ENCODE measurements around the gene DIP2C. TPM values are rescaled to one million over a fixed set of nuclear protein-coding genes. Genes with fewer than 3 reads are reported as not detected.
"Not testable (repeated sequence)": the region's sequence is repeated elsewhere in the genome, so short reads cannot be mapped to it uniquely, and the experiment has no call there.

Gene DIP2C
- total RNA-seq, 1 experiment from 2014 or later = 5.0 TPM

- no peaks in the 10 kb centered on the region for H3K36me3 ChIP-seq
- H3K27ac ChIP-seq = no peak overlapping the region
- DNase-seq = no peak
- H3K9me3 ChIP-seq (replicated peaks) = no peaks in the 10 kb centered on the region
- H3K27me3 ChIP-seq = no peaks in the 10 kb centered on the region
- H3K4me1 ChIP-seq = peaks cover 10% of the 10 kb centered on the region
- no peak overlapping the region for H3K4me3 ChIP-seq
Observed at GRCh38 chr10:378230-378929, 311.1 kb downstream of the DIP2C start.

DNA sequence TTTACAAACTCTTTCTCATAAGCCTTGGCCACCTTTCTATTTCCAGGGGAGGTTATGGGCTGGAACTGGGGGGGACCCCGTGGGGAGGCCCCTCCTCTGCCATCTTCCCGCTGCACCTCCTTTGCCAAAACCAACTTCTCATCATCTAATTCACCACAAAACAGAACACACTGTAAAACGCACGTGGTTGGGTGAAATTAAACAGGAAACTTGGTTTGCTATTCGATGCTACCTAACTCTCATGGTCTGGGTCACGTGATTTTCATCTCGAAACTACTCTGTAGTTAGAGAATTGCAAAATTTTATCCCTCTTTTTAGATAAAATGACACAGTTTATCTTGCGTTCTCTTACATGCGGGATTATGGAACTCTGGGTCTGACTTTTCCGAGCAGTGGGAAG, 312.2 kb downstream of the DIP2C start:
- no peaks in the 10 kb centered on the region for H3K36me3 ChIP-seq
- H3K27me3 ChIP-seq = no peaks in the 10 kb centered on the region
- no peak overlapping the region for H3K27ac ChIP-seq
- H3K9me3 ChIP-seq (replicated peaks) = no peaks in the 10 kb centered on the region
- peaks cover 19% of the 10 kb centered on the region for H3K4me1 ChIP-seq
- no peak for DNase-seq
- H3K4me3 ChIP-seq = no peak overlapping the region

DNA sequence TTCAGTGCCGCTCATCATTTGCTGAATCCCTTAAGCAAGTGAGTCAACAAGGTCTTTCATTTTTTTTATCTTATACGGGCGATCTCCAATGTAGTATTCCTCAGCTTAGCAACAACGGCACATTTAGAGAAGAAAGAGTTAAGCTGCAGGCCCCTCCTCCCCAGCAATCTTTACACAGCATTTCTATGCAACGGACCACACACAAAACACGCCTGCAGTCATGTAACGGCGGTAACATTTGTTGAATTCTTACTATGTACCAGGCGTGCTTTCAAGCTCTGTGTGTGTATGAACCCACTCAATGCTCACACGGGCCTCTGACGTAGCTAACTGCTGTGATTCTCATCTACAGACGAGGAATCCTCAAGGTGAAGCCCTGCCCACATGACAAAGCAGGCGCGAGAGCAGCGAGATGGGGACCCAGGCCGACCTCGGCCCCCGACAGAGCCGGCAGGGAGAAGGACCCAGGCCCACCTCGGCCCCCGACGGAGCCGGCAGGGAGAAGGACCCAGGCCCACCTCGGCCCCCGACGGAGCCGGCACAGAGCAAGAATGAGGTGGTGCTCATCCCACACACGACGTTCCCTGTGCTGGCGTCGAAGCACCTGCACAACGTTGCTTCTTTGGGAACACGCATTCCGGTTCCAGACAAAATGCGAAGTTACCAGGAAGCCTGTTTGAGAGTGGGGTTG, 313.5 kb downstream of the DIP2C start:
- DNase-seq = no peak
- Histone ChIP-seq H3K36me3 (no peaks in the 10 kb centered on the region), H3K27ac (no peak overlapping the region)

DNA sequence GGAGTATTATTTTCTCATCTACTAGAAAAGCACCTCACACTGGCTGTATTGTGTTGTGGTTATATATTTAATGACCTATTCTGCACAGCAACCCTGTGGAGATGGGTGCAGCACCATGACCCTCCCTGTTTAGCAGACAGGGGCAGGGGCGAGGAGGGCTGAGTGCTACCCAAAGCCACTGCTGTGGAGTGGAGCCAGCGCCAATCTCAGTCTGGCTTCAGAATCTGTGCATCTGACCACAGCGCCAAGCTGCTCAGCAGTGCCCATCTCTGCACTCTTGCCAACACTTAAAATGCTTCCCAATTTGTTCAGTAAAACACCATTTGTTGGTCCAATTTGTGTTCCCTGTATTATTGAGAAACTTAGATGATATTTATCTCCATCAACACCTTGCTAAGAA, 315.1 kb downstream of the DIP2C start:
- H3K27ac ChIP-seq = peak overlapping the region; percentile 82
- no peaks in the 10 kb centered on the region for H3K9me3 ChIP-seq (replicated peaks)
- H3K36me3 ChIP-seq = no peaks in the 10 kb centered on the region
- no peak overlapping the region for H3K4me3 ChIP-seq
- no peak for DNase-seq
- H3K27me3 ChIP-seq = no peaks in the 10 kb centered on the region
- peaks cover 19% of the 10 kb centered on the region for H3K4me1 ChIP-seq

More for the DNA sequence above, 313.5 kb downstream of the DIP2C start:
- Histone ChIP-seq H3K4me1 (peaks cover 19% of the 10 kb centered on the region), H3K9me3 (replicated peaks) (no peaks in the 10 kb centered on the region), H3K4me3 (no peak overlapping the region), H3K27me3 (no peaks in the 10 kb centered on the region)

DNA sequence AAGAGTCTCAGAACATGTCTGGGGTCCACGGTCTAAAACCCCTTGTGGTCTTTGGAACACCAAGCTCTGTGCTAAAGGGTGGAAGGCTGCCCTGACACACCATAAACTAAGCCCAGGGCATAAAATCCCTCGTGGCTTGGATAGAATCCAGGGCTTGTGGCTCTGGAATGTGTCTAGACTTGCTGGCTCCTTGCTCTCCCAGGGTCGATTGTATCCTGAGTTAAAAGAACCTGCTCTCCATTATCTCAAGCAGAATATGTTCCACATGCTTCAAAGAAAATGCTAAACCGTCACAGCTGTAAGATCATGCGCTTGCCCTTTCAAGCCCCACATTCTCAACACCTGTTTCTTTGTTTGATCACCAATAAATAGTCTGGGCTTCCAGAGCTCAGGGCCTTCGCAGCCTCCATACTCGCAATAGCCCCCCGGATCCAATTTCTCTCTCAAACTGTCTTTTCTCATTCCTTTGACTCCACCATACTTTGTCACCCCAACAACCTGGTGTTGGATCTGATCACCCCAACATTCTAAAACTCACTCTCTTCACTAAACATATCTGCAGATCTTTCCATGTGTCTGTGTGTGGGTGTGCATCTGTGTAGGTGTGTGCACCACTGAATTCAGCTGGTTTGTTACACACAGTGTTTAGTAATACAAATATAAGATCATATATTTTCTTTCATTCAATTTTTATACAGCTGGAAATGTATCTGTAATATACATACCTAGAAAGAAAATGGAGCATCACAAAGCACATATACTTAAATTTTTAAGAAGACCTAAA, 315.8 kb downstream of the DIP2C start:
- DNase-seq = peak; percentile 81 to 83
- Histone ChIP-seq H3K4me3 (no peak overlapping the region), H3K9me3 (replicated peaks) (no peaks in the 10 kb centered on the region), H3K36me3 (no peaks in the 10 kb centered on the region), H3K4me1 (peaks cover 19% of the 10 kb centered on the region), H3K27me3 (no peaks in the 10 kb centered on the region), H3K27ac (peak overlapping the region; percentile 82)

GRCh38 chr10:373015-373414, 316.5 kb downstream of the DIP2C start:
- Histone ChIP-seq H3K27me3 (no peaks in the 10 kb centered on the region), H3K4me3 (no peak overlapping the region), H3K27ac (peak overlapping the region; percentile 82), H3K36me3 (no peaks in the 10 kb centered on the region), H3K9me3 (replicated peaks) (no peaks in the 10 kb centered on the region), H3K4me1 (peaks cover 19% of the 10 kb centered on the region)
- no peak for DNase-seq

DNA sequence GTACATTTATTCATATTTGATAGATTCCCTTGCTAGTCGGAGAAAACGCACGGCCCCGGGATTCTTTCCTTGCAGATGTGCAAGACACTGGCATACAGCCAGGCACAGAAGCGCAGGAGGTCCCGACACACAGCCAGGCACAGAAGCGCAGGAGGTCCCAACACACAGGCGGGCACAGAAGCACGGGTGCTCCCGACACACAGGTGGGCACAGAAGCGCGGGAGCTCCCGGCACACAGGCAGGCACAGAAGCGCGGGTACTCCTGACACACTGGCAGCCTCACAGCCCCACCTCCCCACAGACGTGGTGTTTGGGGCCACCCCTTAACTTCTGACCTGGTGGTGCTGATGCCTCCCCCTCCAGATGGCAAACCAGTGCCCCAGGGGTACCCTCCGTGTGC, 316.9 kb downstream of the DIP2C start:
- H3K9me3 ChIP-seq (replicated peaks) = no peaks in the 10 kb centered on the region
- H3K27ac ChIP-seq = peak overlapping the region; percentile 82
- H3K4me3 ChIP-seq = no peak overlapping the region
- H3K4me1 ChIP-seq = peaks cover 19% of the 10 kb centered on the region
- no peaks in the 10 kb centered on the region for H3K36me3 ChIP-seq
- DNase-seq = no peak
- H3K27me3 ChIP-seq = no peaks in the 10 kb centered on the region

- Histone ChIP-seq H3K4me1 (peaks cover 19% of the 10 kb centered on the region), H3K27me3 (no peaks in the 10 kb centered on the region), H3K36me3 (no peaks in the 10 kb centered on the region), H3K4me3 (no peak overlapping the region), H3K27ac (no peak overlapping the region), H3K9me3 (replicated peaks) (no peaks in the 10 kb centered on the region)
- DNase-seq = no peak
Observed at GRCh38 chr10:371515-371914, 318.0 kb downstream of the DIP2C start.

GRCh38 chr10:370449-370825, 319.0 kb downstream of the DIP2C start:
- H3K4me1 ChIP-seq = peaks cover 19% of the 10 kb centered on the region
- no peaks in the 10 kb centered on the region for H3K27me3 ChIP-seq
- no peaks in the 10 kb centered on the region for H3K9me3 ChIP-seq (replicated peaks)
- no peaks in the 10 kb centered on the region for H3K36me3 ChIP-seq
- no peak for DNase-seq
- no peak overlapping the region for H3K27ac ChIP-seq
- no peak overlapping the region for H3K4me3 ChIP-seq

- Histone ChIP-seq H3K36me3 (no peaks in the 10 kb centered on the region), H3K9me3 (replicated peaks) (no peaks in the 10 kb centered on the region), H3K4me3 (no peak overlapping the region), H3K4me1 (peaks cover 19% of the 10 kb centered on the region), H3K27ac (no peak overlapping the region), H3K27me3 (no peaks in the 10 kb centered on the region)
- no peak for DNase-seq
Observed at GRCh38 chr10:369684-370448, 319.6 kb downstream of the DIP2C start.

GRCh38 chr10:369221-369683, 320.2 kb downstream of the DIP2C start:
- H3K4me1 ChIP-seq = peaks cover 15% of the 10 kb centered on the region

GRCh38 chr10:368579-369220, 320.8 kb downstream of the DIP2C start:
- H3K27ac ChIP-seq = no peak overlapping the region
- H3K36me3 ChIP-seq = no peaks in the 10 kb centered on the region
- DNase-seq = no peak
- H3K4me1 ChIP-seq = peaks cover 9% of the 10 kb centered on the region
- H3K9me3 ChIP-seq (replicated peaks) = no peaks in the 10 kb centered on the region
- no peak overlapping the region for H3K4me3 ChIP-seq
- H3K27me3 ChIP-seq = no peaks in the 10 kb centered on the region

More at GRCh38 chr10:369221-369683, 320.2 kb downstream of the DIP2C start:
- H3K36me3 ChIP-seq = no peaks in the 10 kb centered on the region
- no peak overlapping the region for H3K27ac ChIP-seq
- no peaks in the 10 kb centered on the region for H3K27me3 ChIP-seq
- H3K4me3 ChIP-seq = no peak overlapping the region
- DNase-seq = no peak
- no peaks in the 10 kb centered on the region for H3K9me3 ChIP-seq (replicated peaks)

GRCh38 chr10:368107-368506, 321.4 kb downstream of the DIP2C start:
- not testable (repeated sequence) for H3K27me3 ChIP-seq; H3K4me1 ChIP-seq; DNase-seq; H3K36me3 ChIP-seq; H3K27ac ChIP-seq; H3K4me3 ChIP-seq; H3K9me3 ChIP-seq (replicated peaks)

DNA sequence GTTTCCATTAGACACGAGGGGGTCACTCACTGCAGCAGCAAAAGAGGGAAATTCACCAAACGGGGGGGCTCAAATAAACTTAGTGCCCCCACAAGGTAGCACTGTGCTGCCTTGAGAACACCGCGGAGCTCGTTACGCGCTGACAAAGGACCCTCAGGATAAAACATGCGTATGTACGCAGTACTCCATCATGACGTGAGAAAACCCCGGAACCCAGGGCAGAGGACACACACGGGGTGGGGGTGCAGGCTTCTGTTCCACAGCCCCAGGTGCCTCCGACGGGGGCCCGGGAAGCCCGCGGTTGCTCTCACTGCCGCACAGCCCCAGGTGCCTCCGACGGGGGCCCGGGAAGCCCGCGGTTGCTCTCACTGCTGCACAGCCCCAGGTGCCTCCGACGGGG, 321.8 kb downstream of the DIP2C start:
- Histone ChIP-seq H3K27ac (no peak overlapping the region), H3K4me3 (no peak overlapping the region), H3K36me3 (no peaks in the 10 kb centered on the region), H3K9me3 (replicated peaks) (no peaks in the 10 kb centered on the region), H3K4me1 (peaks cover 2% of the 10 kb centered on the region; the same call in 1 of the 2 replicates), H3K27me3 (no peaks in the 10 kb centered on the region)
- no peak for DNase-seq

Data from SJCRH30 (cell line).